Right renal pelvis (tissue), 4 donors: ENCODE measurements around the gene RAD51B. TPM values are rescaled to one million over a fixed set of nuclear protein-coding genes. Genes with fewer than 3 reads are reported as not detected.
"Not testable (repeated sequence)": the region's sequence is repeated elsewhere in the genome, so short reads cannot be mapped to it uniquely, and the experiment has no call there.

Experiments used
- DNase-seq, 4 donors: peaks; one replicate each; pipeline ENCODE4 v3.0.0-alpha.2; 2013; ENCODE audit warnings: low read depth in 4 of 4, low spot score in 3 of 4, missing footprints in 1 of 4
- polyA plus RNA-seq, 4 donors: library from polyadenylated mRNA; unstranded; fragments of 120-200 nt; gene quantifications; one replicate each; pipeline ENCODE4 v1.2.1, GENCODE V29; 2013; ENCODE audit not compliant: insufficient read length in 4 of 4

RAD51B gene
- polyA plus RNA-seq, 4 donors, result 10.7 to 11.6 (median 11.3) TPM

DNA sequence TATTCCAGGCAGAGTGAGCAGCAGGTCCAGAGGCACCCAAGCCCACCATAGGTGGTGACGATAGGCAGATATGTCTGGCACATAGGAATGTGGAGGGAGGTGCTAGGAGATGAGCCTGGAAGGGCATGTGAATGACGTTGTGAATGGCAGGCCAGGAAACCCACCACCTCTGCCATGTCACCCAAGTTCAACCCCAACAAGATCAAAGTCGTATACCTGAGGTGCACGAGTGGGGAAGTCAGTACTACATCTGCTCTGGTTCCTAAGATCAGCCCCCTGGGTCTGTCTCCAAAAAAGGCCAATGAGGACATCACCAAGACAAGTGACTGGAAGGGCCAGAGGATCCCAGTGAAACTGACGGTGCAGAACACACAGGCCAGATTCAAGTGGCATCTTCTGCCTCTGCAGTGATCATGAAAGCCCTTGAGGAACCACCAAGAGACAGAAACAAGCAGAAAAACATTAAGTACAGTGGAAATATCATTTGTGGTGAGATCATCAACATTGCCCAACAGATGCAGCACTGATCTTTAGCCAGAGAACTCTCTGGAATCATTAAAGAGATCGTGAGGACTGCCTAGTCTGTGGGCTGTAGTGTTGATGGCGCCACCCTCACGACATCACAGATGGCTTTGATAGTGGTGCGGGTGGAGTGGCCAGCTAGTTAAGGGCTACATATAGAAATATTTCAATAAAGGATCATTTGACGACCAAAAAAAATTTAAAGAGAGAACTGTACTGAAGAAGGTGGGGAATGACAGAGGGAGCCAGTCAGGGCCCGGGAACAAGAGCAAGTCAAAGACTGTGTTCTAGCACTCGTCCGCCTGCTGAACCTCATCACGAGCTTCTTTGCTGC is 873.6 kb downstream of the RAD51B start:
- no peak for DNase-seq

DNA sequence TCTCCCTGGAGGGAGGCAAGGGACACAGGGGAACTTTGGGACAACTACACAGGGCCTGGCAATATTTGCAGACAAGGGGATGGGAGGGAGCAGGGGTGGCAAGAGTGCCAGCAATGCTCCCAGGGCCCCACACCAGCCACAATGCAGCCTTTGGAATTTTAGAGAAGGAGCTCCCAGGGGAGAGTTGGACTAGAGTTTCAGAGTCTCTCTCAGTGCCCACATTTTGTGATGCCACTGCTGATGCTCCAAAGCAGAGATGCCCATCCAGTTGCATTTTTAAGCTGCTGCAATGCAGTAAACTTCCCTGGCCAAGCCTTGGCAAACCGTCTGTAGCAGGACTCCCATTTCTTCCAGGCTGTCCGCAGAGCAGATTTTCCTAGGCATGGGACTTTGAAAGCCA is 874.3 kb downstream of the RAD51B start:
- no peak for DNase-seq

- no peak for DNase-seq
These were observed 875.1 kb downstream of the RAD51B start for GRCh38 chr14:68694516-68695235.

- no peak for DNase-seq
These were observed 875.8 kb downstream of the RAD51B start for GRCh38 chr14:68695326-68695768.

DNA sequence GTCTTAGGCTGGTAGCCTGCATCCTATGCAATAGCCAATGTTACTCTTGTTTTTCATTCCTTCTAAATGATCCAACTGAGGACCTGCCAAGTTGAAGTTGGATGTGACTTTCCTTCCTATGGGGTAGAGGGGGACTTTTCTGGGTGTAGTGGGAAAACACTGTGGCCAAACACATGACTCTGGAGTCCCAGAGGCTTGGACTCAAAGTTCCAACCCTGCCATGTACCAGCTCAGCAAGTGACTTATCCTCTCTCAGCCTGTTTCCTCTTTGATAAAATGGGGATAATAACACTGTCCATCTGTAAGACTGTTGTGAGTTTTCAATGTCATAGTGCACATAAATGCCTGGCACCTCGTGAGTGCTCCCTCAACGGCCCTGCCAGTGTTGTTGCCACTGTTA is 876.3 kb downstream of the RAD51B start:
- DNase-seq, result no peak

GRCh38 chr14:68696266-68696665 is 876.7 kb downstream of the RAD51B start:
- DNase-seq, result no peak

- DNase-seq, result no peak
These were observed 877.3 kb downstream of the RAD51B start for GRCh38 chr14:68696721-68697495.

- not testable (repeated sequence) for DNase-seq
These were observed 879.2 kb downstream of the RAD51B start for GRCh38 chr14:68698773-68699172.

DNA sequence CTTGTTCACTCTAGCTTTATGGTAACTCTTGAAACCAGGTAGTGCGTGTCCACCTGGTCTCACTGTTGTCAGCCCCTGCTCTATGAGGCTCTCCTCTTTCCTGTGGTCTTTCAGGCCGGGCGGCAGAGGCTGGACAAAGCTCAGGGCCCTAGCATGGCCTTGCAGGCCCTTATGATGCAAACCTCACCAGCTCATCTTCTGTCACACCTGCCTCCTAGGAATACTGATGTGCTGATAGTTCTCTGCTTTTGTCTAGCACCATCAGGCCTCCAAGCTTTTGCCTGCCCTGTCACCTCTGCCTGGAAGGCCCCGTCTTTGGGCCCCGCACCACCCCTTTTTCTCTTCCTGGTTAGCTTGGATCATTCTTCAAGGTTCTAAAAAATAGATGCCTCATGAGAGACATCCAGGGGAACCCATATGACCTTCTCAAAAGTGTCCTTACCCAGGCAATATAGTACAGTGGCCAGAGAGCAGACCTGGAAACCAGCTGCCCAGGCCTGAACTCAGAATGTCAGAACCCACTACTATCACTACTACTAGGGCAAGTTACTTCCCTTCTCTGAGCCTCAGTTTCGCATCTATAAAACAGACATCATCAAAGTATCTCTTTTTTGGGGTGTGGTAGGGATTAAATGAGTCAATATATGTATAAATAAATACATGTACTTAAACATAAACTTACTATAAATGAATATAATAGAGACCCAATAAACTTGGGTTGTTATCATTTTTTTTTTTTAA is 881.6 kb downstream of the RAD51B start:
- DNase-seq, result no peak

GRCh38 chr14:68702135-68702534 is 882.6 kb downstream of the RAD51B start:
- no peak for DNase-seq

DNA sequence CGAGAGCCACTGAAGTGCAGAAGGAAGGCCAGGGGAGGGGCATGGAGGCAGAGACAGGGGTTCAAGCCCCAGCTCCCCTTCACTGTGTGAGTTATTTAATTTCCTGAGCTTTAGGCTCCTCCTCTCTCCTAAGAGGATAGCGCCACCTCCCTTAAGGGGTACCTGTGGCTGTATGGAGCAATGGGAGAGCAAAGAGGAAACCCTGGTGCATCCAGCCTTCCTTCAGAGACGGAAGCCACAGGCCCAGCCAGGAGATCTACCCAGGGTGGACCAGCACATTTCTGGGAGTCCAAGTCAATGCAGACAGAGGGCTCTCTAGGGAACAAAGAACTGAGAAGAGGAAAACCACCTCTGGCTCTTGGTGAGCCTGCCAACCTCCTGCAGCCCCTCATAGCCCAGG is 883.0 kb downstream of the RAD51B start:
- no peak for DNase-seq

DNA sequence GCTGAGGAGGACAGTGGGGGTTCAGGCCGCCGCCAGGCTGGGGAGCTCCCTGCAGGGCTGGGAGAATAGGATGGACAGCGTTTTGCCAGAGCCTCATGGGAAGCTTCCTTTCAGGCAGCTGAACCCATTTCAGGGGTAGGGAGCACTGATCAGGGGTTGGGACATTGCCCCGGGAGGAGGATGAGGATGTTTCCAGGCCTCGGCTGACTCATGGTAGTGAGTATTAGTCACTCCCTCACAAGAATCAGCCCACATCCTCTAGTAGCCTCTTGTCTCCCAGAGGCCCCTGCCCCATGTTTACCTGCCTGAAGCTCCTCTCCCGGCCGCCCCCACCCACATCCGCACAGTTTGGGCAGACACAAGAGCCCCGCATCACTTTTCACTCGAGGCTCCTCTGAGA is 883.5 kb downstream of the RAD51B start:
- DNase-seq, result no peak

GRCh38 chr14:68704736-68705720 is 885.4 kb downstream of the RAD51B start:
- DNase-seq, result no peak

DNA sequence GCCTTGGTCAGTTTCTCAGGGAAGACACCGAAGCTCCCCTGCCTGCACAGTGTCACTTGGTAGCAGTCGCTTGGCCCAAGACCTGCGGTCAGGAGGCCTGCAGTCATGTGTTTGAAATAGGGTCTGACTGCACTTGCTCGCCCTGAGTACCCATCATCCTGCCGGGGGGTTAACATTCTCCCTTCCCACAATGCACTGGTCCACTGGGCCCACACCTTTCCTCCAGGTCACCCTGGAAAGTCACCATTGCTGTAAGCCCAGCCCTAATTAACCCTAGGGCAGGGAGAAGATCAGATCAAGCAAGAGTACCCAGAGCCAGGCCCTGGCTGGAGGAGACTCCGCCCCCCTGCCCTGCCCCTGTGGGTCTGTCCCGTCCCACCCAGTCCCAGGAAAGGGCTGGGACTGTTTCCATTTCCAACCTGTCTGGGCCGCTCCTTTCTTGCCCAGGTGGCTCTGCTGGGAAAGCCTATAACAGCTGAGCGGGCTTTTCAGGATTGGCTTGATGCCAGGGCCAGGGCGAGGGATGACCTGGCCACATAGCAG is 886.2 kb downstream of the RAD51B start:
- DNase-seq, result no peak

GRCh38 chr14:68707482-68707881 is 887.9 kb downstream of the RAD51B start:
- no peak for DNase-seq

DNA sequence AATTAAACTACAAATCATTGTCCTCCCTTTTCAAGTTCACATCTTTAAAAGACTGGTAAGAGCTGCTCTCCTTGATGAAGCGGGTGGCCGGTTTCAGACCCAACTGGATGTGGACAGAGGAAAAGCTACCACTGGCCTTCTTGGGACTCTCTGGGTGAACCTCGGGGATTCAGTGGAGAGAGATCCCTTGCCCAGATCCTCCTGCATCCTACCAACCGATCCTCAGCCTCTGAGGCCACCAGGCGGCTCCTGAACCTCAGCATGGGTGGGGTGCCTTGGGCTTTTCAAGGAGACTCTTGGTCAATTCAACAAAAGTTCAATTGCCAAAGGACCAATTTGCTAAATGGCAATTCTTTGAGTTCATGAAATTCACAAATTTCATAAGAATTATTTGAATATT is 888.8 kb downstream of the RAD51B start:
- no peak for DNase-seq

- DNase-seq, result no peak
These were observed 889.4 kb downstream of the RAD51B start for GRCh38 chr14:68709007-68709406.

DNA sequence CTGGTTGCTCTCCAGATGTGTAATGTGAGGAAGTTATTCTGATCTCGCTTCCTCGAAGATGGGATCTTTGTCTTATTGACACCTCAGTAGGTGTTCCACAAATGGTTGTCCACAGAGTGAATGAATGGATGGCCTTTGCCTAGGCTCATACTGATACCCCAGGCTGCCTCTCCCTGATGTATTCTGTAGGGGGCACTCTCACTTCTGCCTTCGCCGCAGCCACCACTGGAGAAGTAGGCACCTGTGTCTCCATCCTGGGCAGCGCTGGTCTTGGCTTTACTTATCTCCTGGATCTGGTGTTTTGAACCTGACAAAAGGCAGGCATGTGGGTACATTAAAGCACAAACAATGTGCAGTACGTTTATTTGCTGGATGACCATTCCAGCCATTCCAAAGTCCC is 891.2 kb downstream of the RAD51B start:
- DNase-seq, result no peak
